ENCODE data around the gene OVOL3.

- TF ChIP-seq POLR2AphosphoS5 (IDR thresholded peaks at IDR 0.05), result no peak
- TF ChIP-seq CTCF (IDR thresholded peaks at IDR 0.05), result no peak
- TF ChIP-seq EP300 (IDR thresholded peaks at IDR 0.05), result no peak
- no peak for TF ChIP-seq POLR2A (IDR thresholded peaks at IDR 0.05)
Measured at GRCh38 chr19:36093146-36093662, 17.7 kb upstream of the OVOL3 start.
